HG03159 (cell line): ENCODE data around the gene HOXB5.

ENCODE experiments used
- ATAC-seq: cut with Tn5 transposase; IDR thresholded peaks from one replicate; pipeline ENCODE4 v1.9.1; 2021; ENCODE audit warnings: mild to moderate bottlenecking, moderate library complexity; ENCODE audit not compliant: unreplicated experiment

Gene HOXB5

GRCh38 chr17:48617471-48618255 is 24.1 kb upstream of the HOXB5 start:
- ATAC-seq = no peak

DNA sequence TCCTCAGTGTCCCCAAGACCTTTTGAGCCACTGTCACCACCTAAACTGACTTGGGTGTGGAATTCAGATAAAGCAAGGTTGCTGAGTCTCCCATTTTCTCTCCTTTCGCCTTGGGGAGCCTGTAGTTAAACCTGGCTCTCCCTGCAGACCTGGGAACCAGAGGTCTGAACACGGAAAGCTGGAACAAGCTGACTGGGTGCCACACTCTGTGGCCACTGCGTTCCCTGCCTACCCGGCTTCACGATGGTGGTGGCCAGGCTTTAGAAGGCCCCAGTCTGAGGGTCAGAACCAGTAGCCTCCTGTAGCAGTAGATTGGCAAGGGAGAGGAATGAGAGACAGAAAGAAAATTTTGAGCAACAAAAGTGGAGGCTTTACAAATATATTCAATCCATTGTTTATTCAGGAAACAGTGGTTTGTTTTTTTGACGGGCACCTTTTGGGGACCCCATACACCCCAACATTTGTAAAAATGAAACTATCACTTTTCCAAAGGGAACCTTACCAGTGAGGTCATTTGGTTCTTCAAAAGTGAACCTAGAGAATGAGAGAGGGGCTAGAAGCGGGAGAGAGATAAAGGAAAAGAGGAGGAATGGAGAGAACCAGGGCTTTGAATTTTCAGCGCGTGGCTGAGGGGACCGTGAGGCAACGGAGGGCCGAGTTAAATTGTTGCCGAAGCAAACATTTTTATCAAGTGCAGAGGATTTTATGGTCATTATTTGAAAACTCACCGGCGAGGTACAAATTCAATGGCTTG is 23.3 kb upstream of the HOXB5 start:
- no peak for ATAC-seq

DNA sequence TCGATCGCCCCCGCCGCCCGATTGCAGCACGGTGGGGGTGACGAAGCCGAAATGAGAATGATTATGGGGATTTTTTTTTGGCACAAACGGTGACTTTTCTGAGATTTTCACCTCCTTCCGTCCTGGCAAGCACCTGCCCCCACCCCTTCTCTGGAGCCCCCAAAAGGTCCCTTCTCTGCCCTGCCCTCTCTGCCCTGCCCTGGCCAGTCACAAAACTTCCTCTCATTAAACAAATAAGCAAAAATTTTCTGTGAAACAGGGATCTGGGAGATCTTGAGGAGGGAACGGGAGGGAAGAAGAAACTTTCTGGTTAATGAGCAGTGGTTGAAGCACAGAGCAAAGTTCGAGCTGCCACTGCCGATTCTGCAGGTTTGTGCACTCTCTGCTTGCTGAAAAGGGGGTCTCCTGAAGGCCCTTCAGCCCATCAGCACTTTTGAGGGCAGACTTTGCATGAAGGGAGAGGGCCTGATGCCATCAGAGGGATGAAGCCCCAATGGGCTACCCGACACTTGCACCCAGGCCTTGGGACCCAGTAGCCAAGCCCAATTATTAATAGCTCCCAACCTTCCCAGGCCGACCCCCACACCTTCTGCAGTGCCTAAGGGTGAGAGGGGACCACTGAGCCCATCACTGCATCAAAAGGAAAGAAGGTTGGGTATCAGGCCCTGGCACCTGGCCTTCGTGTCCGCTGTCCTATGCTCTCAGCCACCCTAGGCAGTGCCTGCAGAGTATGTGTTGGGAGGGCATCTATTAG is 22.6 kb upstream of the HOXB5 start:
- no peak for ATAC-seq

- ATAC-seq = no peak
Measured at GRCh38 chr17:48615047-48615962, 21.7 kb upstream of the HOXB5 start, which contains the start of gene HOXB8. Gene HOXB8, minus strand, starts transcription at chr17:48615292. Its CDS starts 588 bp downstream, at chr17:48614704.

- no peak for ATAC-seq
Measured at GRCh38 chr17:48613862-48614694, 20.5 kb upstream of the HOXB5 start.

DNA sequence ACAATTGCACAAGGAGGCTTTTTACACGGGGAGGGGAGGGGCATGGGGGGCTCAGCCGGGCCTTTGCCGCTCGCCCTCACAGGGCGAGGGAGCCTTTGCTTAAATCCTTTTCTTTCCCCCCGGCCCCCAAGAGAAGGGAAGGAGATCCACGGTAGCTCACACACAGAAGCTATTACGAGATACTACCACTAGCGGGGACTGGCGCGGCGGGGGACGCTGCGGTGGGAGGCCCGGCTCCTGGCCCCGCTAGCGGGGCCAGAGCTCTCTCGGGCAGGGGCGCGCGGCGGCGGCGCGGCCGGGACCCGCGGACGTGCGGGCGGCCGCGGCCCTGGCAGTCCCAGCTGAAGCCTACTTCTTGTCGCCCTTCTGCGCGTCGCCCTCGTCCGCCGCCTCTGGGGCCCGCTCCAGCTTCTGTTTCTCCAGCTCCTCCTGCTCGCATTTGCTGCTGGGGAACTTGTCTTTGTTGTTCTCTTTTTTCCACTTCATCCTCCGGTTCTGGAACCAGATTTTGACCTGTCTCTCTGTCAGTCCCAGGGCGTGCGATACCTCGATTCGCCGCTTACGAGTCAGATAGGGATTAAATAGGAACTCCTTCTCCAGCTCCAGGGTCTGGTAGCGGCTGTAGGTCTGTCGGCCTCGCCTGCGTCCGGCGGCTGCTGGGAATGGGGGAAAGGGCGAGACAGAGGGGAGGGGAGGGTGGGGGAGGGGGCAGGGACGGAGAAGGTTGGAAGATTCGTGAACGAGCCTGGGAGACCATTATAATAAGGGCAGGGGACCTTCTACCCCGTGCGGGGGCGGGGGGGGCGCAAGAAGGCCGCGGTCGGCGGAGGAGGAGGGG is 19.5 kb upstream of the HOXB5 start:
- ATAC-seq = no peak

DNA sequence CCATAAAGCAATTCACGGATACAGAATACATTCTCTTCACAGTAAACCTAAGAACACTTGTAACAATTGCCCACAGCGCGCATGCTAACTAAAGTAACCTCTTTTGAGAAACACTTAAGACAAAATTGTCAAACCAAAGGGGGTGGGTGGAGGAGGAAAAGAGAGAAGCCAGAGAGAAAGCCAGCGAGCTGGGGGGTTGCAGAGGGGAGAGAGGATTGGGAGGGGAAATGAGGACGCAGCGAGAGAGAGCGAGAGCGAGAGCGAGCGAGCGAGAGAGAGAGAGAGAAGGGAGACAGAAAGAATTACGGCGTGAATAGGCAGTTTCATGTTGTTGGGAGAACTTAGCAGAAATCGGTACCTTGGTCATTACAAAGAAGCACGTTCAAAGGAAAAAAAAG is 18.9 kb upstream of the HOXB5 start:
- ATAC-seq = no peak

- no peak for ATAC-seq
Measured at GRCh38 chr17:48611681-48612455, 18.3 kb upstream of the HOXB5 start.

GRCh38 chr17:48611213-48611612 is 17.6 kb upstream of the HOXB5 start:
- ATAC-seq = no peak

DNA sequence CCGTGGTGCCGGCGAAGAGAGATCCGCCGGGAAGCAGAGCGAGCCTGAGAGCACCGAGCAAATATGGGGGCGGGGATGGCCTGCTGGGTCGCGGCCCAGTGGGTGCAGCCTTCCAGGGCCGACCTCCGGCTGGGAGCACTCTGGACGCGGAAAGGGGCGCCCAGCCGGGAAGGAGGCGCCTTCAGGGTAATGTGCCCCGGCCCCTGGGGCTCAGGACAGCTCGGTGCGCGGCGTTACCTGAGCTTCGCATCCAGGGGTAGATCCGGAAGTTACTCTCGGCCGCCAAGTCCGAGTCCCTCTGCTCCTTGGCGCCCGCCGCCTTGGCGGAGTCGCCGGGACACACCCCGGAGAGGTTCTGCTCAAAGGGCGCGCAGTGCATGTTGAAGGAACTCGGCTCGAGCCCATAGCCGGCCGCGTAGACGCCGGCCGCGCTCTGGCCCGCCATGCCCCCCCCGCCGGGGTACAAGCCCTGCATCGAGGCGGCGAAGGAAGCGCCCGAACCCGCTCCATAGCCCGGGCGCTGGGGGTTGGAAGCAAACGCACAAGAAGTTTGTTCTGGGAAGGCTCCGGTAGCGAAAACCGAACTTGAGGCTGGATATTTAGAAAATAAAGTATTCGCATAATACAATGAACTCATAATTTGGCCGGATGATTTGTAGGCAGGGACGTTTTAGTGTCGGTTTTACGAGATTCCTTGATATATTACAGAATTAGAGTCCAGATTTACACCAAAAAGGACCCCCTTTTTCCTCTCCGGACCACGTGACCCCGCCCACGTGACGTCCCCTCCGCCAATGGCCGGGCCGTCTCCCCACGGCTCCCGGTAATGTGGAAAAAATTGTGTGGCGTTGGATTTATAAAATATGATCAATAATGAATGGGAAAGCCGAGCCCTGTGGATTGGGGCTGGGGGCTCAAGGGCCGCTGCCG is 17.0 kb upstream of the HOXB5 start, which contains the start of gene HOXB7:
Gene HOXB7 (minus strand): TSS at position 736 of the 930 bp plus-strand sequence. CDS start 99 bp downstream, at position 637.
- no peak for ATAC-seq

GRCh38 chr17:48609759-48610281 is 16.2 kb upstream of the HOXB5 start:
- ATAC-seq = no peak

DNA sequence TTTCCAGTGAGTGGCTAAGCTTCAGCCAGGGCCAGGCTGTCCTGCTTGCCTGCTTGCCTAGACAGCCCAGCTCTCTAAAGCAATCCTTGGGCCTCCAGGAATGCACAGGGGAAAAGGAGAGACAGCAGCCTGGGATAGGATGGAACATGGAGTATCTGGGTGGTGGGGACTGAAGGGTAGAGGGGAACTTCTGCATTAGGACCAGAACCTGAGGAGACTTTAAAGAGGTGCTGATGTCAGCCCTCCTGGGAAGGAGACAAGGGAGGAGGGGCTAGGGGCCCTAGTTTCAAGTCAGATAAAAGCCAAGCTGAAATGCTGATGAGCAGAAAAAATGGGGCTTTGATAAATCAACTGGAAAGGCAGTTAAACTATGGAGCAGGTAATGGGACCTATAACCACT is 15.5 kb upstream of the HOXB5 start:
- ATAC-seq = no peak

GRCh38 chr17:48608494-48608834 is 14.9 kb upstream of the HOXB5 start:
- ATAC-seq = no peak

DNA sequence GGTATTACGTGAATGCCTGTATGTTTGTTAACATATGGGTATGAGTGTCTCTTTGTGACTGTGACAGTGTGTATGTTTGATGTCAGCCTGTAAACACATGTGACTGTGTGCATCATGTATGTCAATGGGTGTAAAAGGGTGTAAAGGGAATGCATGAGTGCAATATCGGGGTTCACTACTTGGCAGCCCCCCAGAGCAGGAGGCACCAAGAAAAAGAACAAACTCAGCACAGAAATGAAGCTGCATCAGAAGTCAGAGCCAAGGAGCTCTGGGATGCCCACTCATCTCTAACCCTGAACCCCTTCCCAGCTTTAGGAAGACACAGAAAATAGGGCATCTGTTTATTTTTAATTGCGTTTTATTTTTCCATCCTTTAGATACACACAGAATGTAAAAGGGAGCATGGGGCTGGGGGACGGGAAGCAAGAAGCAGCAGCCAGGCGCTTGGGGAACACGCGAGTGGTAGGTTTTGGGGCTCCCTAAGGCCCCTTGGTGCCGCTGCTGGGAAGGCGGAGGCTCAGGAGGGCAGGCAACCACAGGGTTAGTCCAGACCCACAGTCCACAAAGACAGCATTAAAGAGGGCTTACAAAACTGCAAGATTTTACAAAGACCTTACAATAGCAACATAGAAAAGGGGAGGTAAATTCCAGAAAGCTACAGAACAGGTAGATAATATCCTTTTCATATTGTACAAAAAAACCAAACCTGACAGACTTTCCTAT is 13.5 kb upstream of the HOXB5 start:
- no peak for ATAC-seq

GRCh38 chr17:48605991-48606891 is 12.7 kb upstream of the HOXB5 start:
- ATAC-seq = no peak
